Endothelial cell of umbilical vein (primary cell): ENCODE results near the gene PRIM1. TPM values are rescaled to one million over a fixed set of nuclear protein-coding genes. Genes with fewer than 3 reads are reported as not detected.

ENCODE experiments used
- BruUV-seq: library from RNA; stranded (reverse); fragments of 400-500 nt; replicated peaks from 2 replicates; lab custom pipeline; 2021; lab: Mats Ljungman, UMichigan
- CTCF ChIA-PET: fragments of 300-600, 350-600 bp; sonication (Branson Sonifier 250); formaldehyde crosslinking; loops from one replicate; lab custom pipeline; 2021; ENCODE audit warnings: antibody characterized with exemption, inconsistent platforms; lab: Charles Lee
- POLR2A ChIA-PET: fragments of 300-600, 350-600 bp; sonication (Branson Sonifier 250); formaldehyde crosslinking; loops from one replicate; lab custom pipeline; 2021; ENCODE audit warnings: antibody characterized with exemption, inconsistent platforms; lab: Charles Lee
- DNase-seq: peaks from one replicate; pipeline ENCODE4 v3.0.0-alpha.2; 2011; ENCODE audit warnings: low read depth, low spot score
- FAIRE-seq: peaks from 2 replicates; lab custom pipeline; 2011; peaks lifted over from hg19 to GRCh38; lab: Jason Lieb, UNC
- H2AFZ ChIP-seq: 2 replicates; pipeline ENCODE4 v1.6.0; 2012; ENCODE audit warnings: low read depth, low read length, control low read depth, inconsistent platforms
- H3K27ac ChIP-seq: 2 replicates; pipeline ENCODE4 v1.5.1; 2011; ENCODE audit warnings: low read depth, mild to moderate bottlenecking, control low read depth, low read length, moderate library complexity; ENCODE audit not compliant: insufficient read depth
- H3K27me3 ChIP-seq, 2 experiments: 2 replicates each; pipeline versions ENCODE4 v1.6.0 to v1.6.1; 2011; ENCODE audit warnings: low read length in 2 of 2, mixed read lengths in 1 of 2; ENCODE audit not compliant: control insufficient read depth in 2 of 2, insufficient read depth in 2 of 2
- H3K36me3 ChIP-seq, 2 experiments: 2 replicates in 1 of 2; 3 replicates in 1 of 2; pipeline ENCODE4 v1.5.1; 2011; ENCODE audit warnings: low read length in 2 of 2, mild to moderate bottlenecking in 1 of 2, moderate library complexity in 1 of 2; ENCODE audit not compliant: control insufficient read depth in 2 of 2, insufficient read depth in 2 of 2; ENCODE audit errors: extremely low read depth in 1 of 2
- H3K4me1 ChIP-seq: 3 replicates; pipeline ENCODE4 v1.5.1; 2011; ENCODE audit warnings: mild to moderate bottlenecking, low read length; ENCODE audit not compliant: control insufficient read depth, insufficient read depth; ENCODE audit errors: extremely low read depth
- H3K4me2 ChIP-seq: 2 replicates; pipeline ENCODE4 v1.6.1; 2011; ENCODE audit warnings: low read length, control low read depth, mixed read lengths; ENCODE audit not compliant: insufficient read depth
- H3K4me3 ChIP-seq, 3 experiments: fragments of 200-600 bp in 1 of 3; sonication (generic), shearing (Covaris generic) in 1 of 3; replicated peaks in 1 of 3; 2 replicates each; pipeline ENCODE4 v1.5.1; 2011 to 2016; ENCODE audit warnings: control low read depth in 3 of 3, low read length in 3 of 3, mild to moderate bottlenecking in 2 of 3, inconsistent platforms in 1 of 3, low read depth in 1 of 3, moderate library complexity in 1 of 3; ENCODE audit not compliant: insufficient read depth in 1 of 3
- H3K79me2 ChIP-seq: 2 replicates; pipeline ENCODE4 v1.6.0; 2012; ENCODE audit warnings: low read length, inconsistent platforms; ENCODE audit not compliant: control insufficient read depth, insufficient read depth
- H3K9ac ChIP-seq: replicated peaks from 2 replicates; pipeline ENCODE3; 2011; ENCODE audit warnings: low read length, control low read depth; ENCODE audit not compliant: insufficient read depth; ENCODE audit errors: extremely low read depth
- H3K9me1 ChIP-seq: replicated peaks from 3 replicates; pipeline ENCODE4 v1.6.0; 2011; ENCODE audit warnings: mild to moderate bottlenecking, low read length; ENCODE audit not compliant: control insufficient read depth, insufficient read depth; ENCODE audit errors: extremely low read depth
- H3K9me3 ChIP-seq: replicated peaks from 2 replicates; pipeline ENCODE4 v1.5.1; 2012; ENCODE audit warnings: low read length, inconsistent platforms; ENCODE audit not compliant: control insufficient read depth, insufficient read depth
- H4K20me1 ChIP-seq: replicated peaks from 2 replicates; pipeline ENCODE3; 2011; ENCODE audit warnings: mild to moderate bottlenecking, low read length; ENCODE audit not compliant: control insufficient read depth, insufficient read depth; ENCODE audit errors: extremely low read depth
- CTCF ChIP-seq, 2 donors: IDR thresholded peaks; 1 replicate in 1 of 2; 2 replicates in 1 of 2; pipeline ENCODE4 v1.5.1; 2011; ENCODE audit warnings: low read length in 2 of 2, mild to moderate bottlenecking in 2 of 2, moderate library complexity in 2 of 2, control low read depth in 1 of 2, inconsistent platforms in 1 of 2, low read depth in 1 of 2; ENCODE audit not compliant: insufficient read depth in 1 of 2; ENCODE audit errors: extremely low read depth in 1 of 2
- EZH2 ChIP-seq: IDR thresholded peaks from 2 replicates; pipeline ENCODE4 v1.6.1; 2012; ENCODE audit warnings: borderline replicate concordance, low read depth, mild to moderate bottlenecking, moderate library complexity, low read length, inconsistent platforms; ENCODE audit not compliant: severe bottlenecking
- FOS ChIP-seq: IDR thresholded peaks from 2 replicates; pipeline ENCODE4 v1.6.1; 2011; ENCODE audit warnings: mild to moderate bottlenecking, low read length, moderate library complexity, borderline replicate concordance; ENCODE audit not compliant: insufficient read depth
- GATA2 ChIP-seq: IDR thresholded peaks from 2 replicates; pipeline ENCODE4 v1.7.0; 2011; ENCODE audit warnings: low read depth, mild to moderate bottlenecking, moderate library complexity, mixed read lengths, low read length; ENCODE audit not compliant: insufficient read length, insufficient read depth
- JUN ChIP-seq: IDR thresholded peaks from 2 replicates; pipeline ENCODE4 v1.6.1; 2011; ENCODE audit warnings: borderline replicate concordance, low read depth; ENCODE audit not compliant: insufficient read length, insufficient read depth
- MAX ChIP-seq: IDR thresholded peaks from 2 replicates; pipeline ENCODE4 v1.6.1; 2011; ENCODE audit not compliant: insufficient read depth, insufficient read length
- MYC ChIP-seq: IDR thresholded peaks from one replicate; pipeline ENCODE4 v1.6.1; 2011; ENCODE audit warnings: mild to moderate bottlenecking, low read depth, low read length
- POLR2A ChIP-seq: IDR thresholded peaks from 2 replicates; pipeline ENCODE4 v1.6.1; 2012; ENCODE audit warnings: low read depth, mild to moderate bottlenecking, control low read depth, low read length
- POLR2AphosphoS5 ChIP-seq: IDR thresholded peaks from 2 replicates; pipeline ENCODE4 v1.6.1; 2012; ENCODE audit warnings: low read depth, mild to moderate bottlenecking, control low read depth, low read length, moderate library complexity; ENCODE audit not compliant: insufficient read depth
- dilution Hi-C: fragments of 300-500 bp; cut with MboI; formaldehyde crosslinking; loops from one replicate; pipeline ENCODE4 v1.15.0; 2019; ENCODE audit warnings: low sequenced_read_pairs; ENCODE audit not compliant: extremely low pct_ligation_motif_present
- intact Hi-C: fragments of 100-400 bp; cut with micrococcal nuclease; formaldehyde crosslinking; loops from one replicate; pipeline ENCODE4 v1.10.0; 2022
- polyA plus RNA-seq, 4 experiments: library from polyadenylated mRNA; depleted of rRNA in 3 of 4; stranded (reverse) in 3 of 4; unstranded in 1 of 4; fragments of >200 nt; gene quantifications; 2 replicates each; pipeline versions ENCODE4 v1.2.1 to v1.2.3, GENCODE V29; 2011 to 2012; ENCODE audit warnings: missing spikeins in 1 of 4
- total RNA-seq: library from RNA; stranded (reverse); gene quantifications from 2 replicates; pipeline ENCODE4 v1.2.3, GENCODE V29; 2021

The PRIM1 gene
- total and polyA plus RNA-seq, 2 donors (not counting 3 experiments of a cell fraction or from before 2014, with no cell fraction given) = 10.9 to 12.1 TPM

- no peak overlapping the region for H3K9ac ChIP-seq
These were observed 35.7 kb downstream of the PRIM1 start for GRCh38 chr12:56716458-56716857.

More at GRCh38 chr12:56716458-56716857, 35.7 kb downstream of the PRIM1 start:
- Histone ChIP-seq H3K9me3 (no peaks in the 10 kb centered on the region), H3K4me2 (no peak overlapping the region), H3K27ac (no peak overlapping the region), H3K9me1 (no peaks in the 10 kb centered on the region), H3K79me2 (peaks cover 65% of the 10 kb centered on the region), H3K36me3 (peaks cover 33 to 38% of the 10 kb centered on the region in 2 experiments), H3K27me3 (no peaks in the 10 kb centered on the region), H3K4me3 (no peak overlapping the region), H2AFZ (no peak overlapping the region), H4K20me1 (peaks cover 2% of the 10 kb centered on the region), H3K4me1 (peaks cover 11% of the 10 kb centered on the region)
- FAIRE-seq (no peak), DNase-seq (no peak)
- POLR2A ChIA-PET = interaction anchor here (2.1 kb wide), 1 partner anchor 9 kb away, joined by 8 read pairs; the partner anchor contains the start of gene NACA
- dilution Hi-C loops = no loop called here
- CTCF ChIA-PET = interaction anchor here (0.7 to 1.0 kb wide), 2 partner anchors 9 to 18 kb away, joined by 3 read pairs; partner anchors contain the start of gene NACA
- no TSS peak for BruUV-seq
- intact Hi-C loops = no loop called here
- TF ChIP-seq FOS (no peak), GATA2 (no peak), POLR2AphosphoS5 (no peak), EZH2 (no peak), JUN (no peak), MAX (no peak), POLR2A (no peak), CTCF (IDR thresholded peaks at IDR 0.05; ENCODE audit: extremely low read depth in 1 of 2, insufficient read depth in 1 of 2, low read depth in 1 of 2, low read length in 2 of 2) (no peak), MYC (no peak)
